GM08714 (cell line): ENCODE results near the gene MRPL1.

ENCODE experiments used
- H3K4me3 ChIP-seq: fragments of 200-500 bp; sonication (Bioruptor generic); 2 replicates; pipeline ENCODE4 v1.5.1; 2014; ENCODE audit warnings: mild to moderate bottlenecking, low read length, inconsistent platforms
- ZNF274 ChIP-seq: IDR thresholded peaks from 2 replicates; pipeline ENCODE4 v1.6.1; 2012; ENCODE audit warnings: mild to moderate bottlenecking, low read depth, low read length

The MRPL1 gene

GRCh38 chr4:77862478-77863216, at the start of gene MRPL1:
TSS of gene MRPL1 (plus strand) at chr4:77862830. CDS start at chr4:77862849, 19 bp downstream.
- peak within 1 kb of the TSS; percentile 85 for H3K4me3 ChIP-seq
- TF ChIP-seq ZNF274, result no peak

GRCh38 chr4:77815636-77816035, 47.0 kb upstream of the MRPL1 start:
- TF ChIP-seq ZNF274, result no peak
- H3K4me3 ChIP-seq, result no peak overlapping the region

GRCh38 chr4:77816546-77816945, 46.1 kb upstream of the MRPL1 start:
- H3K4me3 ChIP-seq, result no peak overlapping the region
- no peak for TF ChIP-seq ZNF274

GRCh38 chr4:77817304-77818072, 45.1 kb upstream of the MRPL1 start:
- TF ChIP-seq ZNF274, result no peak
- H3K4me3 ChIP-seq, result peak overlapping the region; percentile 78

DNA sequence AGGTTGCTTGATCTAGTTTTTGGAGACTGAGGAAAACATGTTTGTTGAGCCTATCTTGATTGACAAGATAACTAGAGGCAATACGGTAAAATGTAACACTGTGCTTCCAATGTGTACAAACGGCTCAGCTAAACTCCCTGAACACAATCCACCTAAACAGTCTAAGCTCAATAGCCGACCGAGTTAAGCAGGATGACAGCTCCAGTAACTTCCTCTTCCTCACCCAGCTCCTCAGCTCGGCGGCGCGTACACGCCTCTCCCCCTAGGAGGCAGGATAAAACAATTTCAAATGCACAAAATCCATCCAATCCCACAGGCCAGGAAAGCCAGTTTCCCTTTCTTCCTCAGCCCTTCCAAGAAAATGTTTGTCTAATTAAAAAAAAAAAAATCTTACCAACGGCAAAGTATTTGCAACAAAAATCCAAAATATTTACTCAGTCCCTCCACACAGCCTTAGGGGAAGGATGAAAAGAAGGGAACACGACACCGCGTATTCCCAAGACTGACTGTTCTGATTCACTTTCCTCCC, 44.5 kb upstream of the MRPL1 start:
- TF ChIP-seq ZNF274, result no peak
- H3K4me3 ChIP-seq, result peak overlapping the region; percentile 78

GRCh38 chr4:77818602-77819403, 43.8 kb upstream of the MRPL1 start, which contains the start of gene CNOT6L:
TSS of gene CNOT6L (minus strand) at chr4:77819368. CDS start at chr4:77819308, 60 bp downstream.
- no peak for TF ChIP-seq ZNF274
- peak within 1 kb of the TSS; percentile 78 for H3K4me3 ChIP-seq

- peak overlapping the region; percentile 78; the same call in 1 of the 2 replicates for H3K4me3 ChIP-seq
- TF ChIP-seq ZNF274, result no peak
These were observed 43.2 kb upstream of the MRPL1 start for GRCh38 chr4:77819404-77819842.

GRCh38 chr4:77819843-77820648, 42.6 kb upstream of the MRPL1 start:
- TF ChIP-seq ZNF274, result no peak
- H3K4me3 ChIP-seq, result peak overlapping the region; percentile 67

DNA sequence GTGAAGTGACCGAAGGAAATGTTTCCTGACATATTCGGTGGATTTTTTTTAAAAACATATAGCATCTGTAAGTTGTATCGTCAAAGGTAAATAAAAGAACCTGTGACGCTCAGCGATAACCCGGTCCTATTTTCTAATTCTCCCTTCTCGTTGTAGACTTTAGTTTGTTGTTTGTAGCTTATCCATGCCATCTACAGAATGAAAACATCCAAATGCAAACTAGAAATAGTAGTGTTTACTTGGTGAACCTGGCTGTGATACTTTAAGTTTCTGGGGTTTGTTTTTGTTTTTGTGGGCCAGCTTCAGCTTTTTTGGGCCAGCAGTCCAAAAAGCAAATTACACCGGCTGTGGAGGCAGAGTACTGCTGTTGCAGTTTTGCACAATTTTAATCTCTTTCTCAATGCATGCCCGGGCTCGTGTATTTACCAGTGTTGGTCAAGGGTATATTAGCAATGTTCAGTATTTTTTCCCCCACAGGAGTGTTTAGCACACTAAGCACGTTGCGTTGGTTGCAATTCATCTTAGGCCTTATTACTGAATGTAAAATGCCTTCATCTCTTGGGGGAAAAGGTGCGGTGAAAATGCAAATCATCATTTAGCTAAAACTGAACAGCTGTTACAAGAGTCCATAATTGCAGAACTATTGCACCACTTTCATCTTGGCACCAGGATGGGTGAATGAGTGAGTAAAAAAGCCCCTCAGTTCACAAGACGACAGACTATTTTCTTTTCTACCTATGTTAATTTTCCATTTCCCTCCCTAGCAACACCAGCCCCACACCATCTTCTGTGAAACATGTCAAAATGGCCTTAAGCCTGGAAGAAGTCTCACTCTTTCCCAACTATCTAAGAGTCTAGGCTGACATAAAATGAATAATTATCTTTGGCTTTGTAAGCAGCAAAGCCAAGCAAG, 41.7 kb upstream of the MRPL1 start:
- no peak for TF ChIP-seq ZNF274
- H3K4me3 ChIP-seq, result peak overlapping the region; percentile 67

- TF ChIP-seq ZNF274, result no peak
- no peak overlapping the region for H3K4me3 ChIP-seq
These were observed 40.9 kb upstream of the MRPL1 start for GRCh38 chr4:77821775-77822174.

- H3K4me3 ChIP-seq, result no peak overlapping the region
- no peak for TF ChIP-seq ZNF274
These were observed 36.4 kb upstream of the MRPL1 start for GRCh38 chr4:77826275-77826674.

- TF ChIP-seq ZNF274, result no peak
These were observed 35.3 kb upstream of the MRPL1 start for GRCh38 chr4:77827343-77827742.

More at GRCh38 chr4:77827343-77827742, 35.3 kb upstream of the MRPL1 start:
- H3K4me3 ChIP-seq, result no peak overlapping the region
